Uterus (tissue), 4 donors: ENCODE measurements around the gene ZNF224. TPM values are rescaled to one million over a fixed set of nuclear protein-coding genes. Genes with fewer than 3 reads are reported as not detected.
A peak's percentile ranks its signal among the peaks of the same experiment; 100 is the strongest.

Experiments used
- DNase-seq, 2 donors: peaks; one replicate each; pipeline ENCODE4 v3.0.0-alpha.2; 2019 to 2020
- H3K27ac ChIP-seq, 2 donors: fragments of 200-600 bp; sonication (generic); 1 replicate in 1 of 2; 2 replicates in 1 of 2; pipeline ENCODE4 v1.5.1; 2016 to 2018
- H3K27me3 ChIP-seq, 2 donors: fragments of 200-600 bp; sonication (generic); one replicate each; pipeline ENCODE4 v1.5.1; 2018 to 2019; ENCODE audit warnings: control low read depth in 1 of 2
- H3K36me3 ChIP-seq, 2 donors: fragments of 200-600 bp; sonication (generic); one replicate each; pipeline ENCODE4 v1.5.1; 2019; ENCODE audit warnings: control low read depth in 1 of 2
- H3K4me1 ChIP-seq, 2 donors: fragments of 200-600 bp; sonication (generic); one replicate each; pipeline ENCODE4 v1.5.1; 2018 to 2019; ENCODE audit warnings: control low read depth in 1 of 2
- H3K4me3 ChIP-seq, 2 donors: fragments of 200-600 bp; sonication (generic); 1 replicate in 1 of 2; 2 replicates in 1 of 2; pipeline ENCODE4 v1.5.1; 2018 to 2019; ENCODE audit warnings: mild to moderate bottlenecking in 1 of 2
- H3K9me3 ChIP-seq, 2 donors: fragments of 200-600 bp; sonication (generic); one replicate each; pipeline ENCODE4 v1.5.1; 2019; ENCODE audit warnings: control low read depth in 1 of 2
- POLR2A ChIP-seq, 2 donors: fragments of 450-650 bp; IDR thresholded peaks; one replicate each; pipeline ENCODE4 v1.6.1; 2016; ENCODE audit warnings: antibody characterized with exemption in 2 of 2, mild to moderate bottlenecking in 1 of 2, moderate library complexity in 1 of 2
- intact Hi-C: fragments of 100-400 bp; cut with DNase I; formaldehyde crosslinking; loops from one replicate; pipeline ENCODE4 v1.15.1; 2023; ENCODE audit warnings: low total_unique reads
- total RNA-seq, 4 donors: library from RNA; depleted of rRNA in 3 of 4; stranded (reverse); fragments of >200 nt in 3 of 4; gene quantifications; one replicate each; pipeline versions ENCODE4 v1.1.0 to v1.2.4, GENCODE V29; 2014 to 2023
- TF ChIP-seq, protein P1 (sequence below), 4 experiments: fragments of 200-600 bp in 2 of 4; fragments of 450-650 bp in 2 of 4; sonication (generic) in 2 of 4; IDR thresholded peaks; one replicate each; pipeline ENCODE4 v1.5.1; 2016 to 2019; ENCODE audit warnings: antibody characterized with exemption in 4 of 4, mild to moderate bottlenecking in 2 of 4, moderate library complexity in 1 of 4
- donor health status: DM: yes; HTN: yes; CAD: no.

The ZNF224 gene
- total RNA-seq, 4 donors from 2014 or later, result 7.4 to 59.7 (median 37.1) TPM

DNA sequence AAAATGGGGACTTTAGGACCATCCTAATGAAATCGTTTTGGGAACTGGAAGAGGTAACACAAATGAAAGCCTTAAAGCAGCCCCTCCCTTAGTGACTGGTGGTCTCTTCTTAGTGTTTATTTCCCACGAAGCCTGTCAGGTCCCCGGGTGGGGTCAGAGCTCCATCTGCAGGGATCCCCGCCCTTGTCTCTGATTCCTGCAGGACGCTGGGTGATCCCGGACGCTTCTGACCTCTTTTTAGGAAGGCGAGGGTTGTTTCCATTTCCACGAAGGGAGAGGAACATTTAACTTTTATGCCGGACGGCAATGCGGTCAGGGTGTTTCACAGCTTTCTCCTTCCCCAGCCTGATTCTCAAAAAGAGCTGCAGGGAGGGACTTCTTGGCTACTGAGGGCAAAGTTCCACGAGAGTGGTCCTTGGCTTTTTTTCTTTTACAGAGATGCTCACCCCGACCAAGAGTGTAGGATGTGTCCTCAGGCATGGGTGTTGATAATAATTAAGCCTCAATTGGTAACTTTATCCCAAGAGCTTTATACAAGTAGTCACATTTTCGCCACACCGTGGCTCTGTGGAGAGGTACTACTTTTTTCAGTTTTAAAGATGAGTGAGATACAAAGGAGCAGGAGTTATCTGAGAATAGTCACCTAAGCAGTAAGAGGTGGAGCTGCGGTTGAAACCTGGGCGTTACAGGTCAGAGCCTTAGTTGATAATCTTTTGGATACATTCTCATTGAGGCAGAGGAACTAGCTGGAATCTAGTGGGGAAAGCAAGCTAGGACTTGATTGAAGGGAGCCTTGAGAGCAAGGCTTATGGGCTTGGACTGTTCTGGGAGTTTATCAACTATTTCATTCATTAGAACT lies 21.4 kb upstream of the ZNF224 start:
- H3K4me3 ChIP-seq, result peak overlapping the region; percentile 44 to 58
- intact Hi-C loops, result no loop called here
- H3K36me3 ChIP-seq, result no peaks in the 10 kb centered on the region
- no peaks in the 10 kb centered on the region for H3K27me3 ChIP-seq
- no peaks in the 10 kb centered on the region for H3K4me1 ChIP-seq
- peak overlapping the region in 1 of 2 donors; percentile 59 for H3K27ac ChIP-seq
- DNase-seq, result no peak
- TF ChIP-seq POLR2A (IDR thresholded peaks at IDR 0.05), result no peak
- TF ChIP-seq, protein P1, sequence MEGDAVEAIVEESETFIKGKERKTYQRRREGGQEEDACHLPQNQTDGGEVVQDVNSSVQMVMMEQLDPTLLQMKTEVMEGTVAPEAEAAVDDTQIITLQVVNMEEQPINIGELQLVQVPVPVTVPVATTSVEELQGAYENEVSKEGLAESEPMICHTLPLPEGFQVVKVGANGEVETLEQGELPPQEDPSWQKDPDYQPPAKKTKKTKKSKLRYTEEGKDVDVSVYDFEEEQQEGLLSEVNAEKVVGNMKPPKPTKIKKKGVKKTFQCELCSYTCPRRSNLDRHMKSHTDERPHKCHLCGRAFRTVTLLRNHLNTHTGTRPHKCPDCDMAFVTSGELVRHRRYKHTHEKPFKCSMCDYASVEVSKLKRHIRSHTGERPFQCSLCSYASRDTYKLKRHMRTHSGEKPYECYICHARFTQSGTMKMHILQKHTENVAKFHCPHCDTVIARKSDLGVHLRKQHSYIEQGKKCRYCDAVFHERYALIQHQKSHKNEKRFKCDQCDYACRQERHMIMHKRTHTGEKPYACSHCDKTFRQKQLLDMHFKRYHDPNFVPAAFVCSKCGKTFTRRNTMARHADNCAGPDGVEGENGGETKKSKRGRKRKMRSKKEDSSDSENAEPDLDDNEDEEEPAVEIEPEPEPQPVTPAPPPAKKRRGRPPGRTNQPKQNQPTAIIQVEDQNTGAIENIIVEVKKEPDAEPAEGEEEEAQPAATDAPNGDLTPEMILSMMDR (IDR thresholded peaks at IDR 0.05), result no peak
- no peaks in the 10 kb centered on the region for H3K9me3 ChIP-seq

DNA sequence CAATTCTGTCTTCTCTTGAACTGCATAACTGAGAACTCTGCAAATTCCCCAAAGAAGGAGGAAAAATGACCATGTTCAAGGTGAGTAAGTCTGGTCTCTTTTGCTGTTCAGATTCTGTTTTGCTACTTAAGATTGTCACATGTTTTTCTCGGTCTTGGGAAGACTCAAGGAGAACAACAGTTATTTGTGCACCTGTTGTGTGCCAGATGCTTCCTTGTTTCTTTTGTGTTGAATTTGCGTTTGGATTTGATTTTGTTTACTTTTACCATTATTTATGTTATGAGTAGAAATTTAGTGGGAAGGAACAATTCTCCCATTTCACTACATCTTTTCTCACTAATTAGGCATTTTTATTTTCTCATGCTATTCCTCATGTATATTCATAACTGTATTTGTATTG lies 17.8 kb upstream of the ZNF224 start:
- Histone ChIP-seq H3K27ac (no peak overlapping the region), H3K4me3 (no peak overlapping the region), H3K36me3 (no peaks in the 10 kb centered on the region), H3K4me1 (no peaks in the 10 kb centered on the region), H3K27me3 (no peaks in the 10 kb centered on the region), H3K9me3 (no peaks in the 10 kb centered on the region)
- TF ChIP-seq POLR2A (IDR thresholded peaks at IDR 0.05), result no peak
- TF ChIP-seq, protein P1 (IDR thresholded peaks at IDR 0.05), result no peak
- DNase-seq, result no peak
- intact Hi-C loops, result no loop called here

- DNase-seq, result no peak
- Histone ChIP-seq H3K27me3 (no peaks in the 10 kb centered on the region), H3K4me3 (no peak overlapping the region), H3K27ac (no peak overlapping the region), H3K4me1 (no peaks in the 10 kb centered on the region), H3K36me3 (no peaks in the 10 kb centered on the region), H3K9me3 (no peaks in the 10 kb centered on the region)
- TF ChIP-seq POLR2A (IDR thresholded peaks at IDR 0.05), result no peak
- TF ChIP-seq, protein P1 (IDR thresholded peaks at IDR 0.05), result no peak
- intact Hi-C loops, result no loop called here
These were observed 2.1 kb upstream of the ZNF224 start for GRCh38 chr19:44092108-44092507.

GRCh38 chr19:44107751-44108150 lies 13.6 kb downstream of the ZNF224 start:
- no peak overlapping the region for H3K27ac ChIP-seq
- no peak overlapping the region for H3K4me3 ChIP-seq
- peaks cover 0 to 59% of the 10 kb centered on the region in 2 donors for H3K9me3 ChIP-seq
- intact Hi-C loops, result no loop called here
- no peak for DNase-seq
- H3K4me1 ChIP-seq, result no peaks in the 10 kb centered on the region
- H3K36me3 ChIP-seq, result no peaks in the 10 kb centered on the region
- no peak for TF ChIP-seq POLR2A (IDR thresholded peaks at IDR 0.05)
- TF ChIP-seq, protein P1 (IDR thresholded peaks at IDR 0.05), result no peak
- no peaks in the 10 kb centered on the region for H3K27me3 ChIP-seq

GRCh38 chr19:44109458-44109857 lies 15.3 kb downstream of the ZNF224 start:
- Histone ChIP-seq H3K9me3 (peaks cover 0 to 48% of the 10 kb centered on the region in 2 donors), H3K36me3 (no peaks in the 10 kb centered on the region), H3K4me3 (no peak overlapping the region), H3K4me1 (no peaks in the 10 kb centered on the region), H3K27ac (no peak overlapping the region), H3K27me3 (no peaks in the 10 kb centered on the region)
- intact Hi-C loops, result no loop called here
- TF ChIP-seq, protein P1 (IDR thresholded peaks at IDR 0.05), result no peak
- no peak for TF ChIP-seq POLR2A (IDR thresholded peaks at IDR 0.05)
- no peak for DNase-seq
